H7 (cell line): ENCODE data around the gene PRUNE2. TPM values are rescaled to one million over a fixed set of nuclear protein-coding genes. Genes with fewer than 3 reads are reported as not detected.
"Not testable (repeated sequence)": the region's sequence is repeated elsewhere in the genome, so short reads cannot be mapped to it uniquely, and the experiment has no call there.

Experiments
- DNase-seq: peaks from one replicate; pipeline ENCODE4 v3.0.0; 2012
- H3K27me3 ChIP-seq: 2 replicates; pipeline ENCODE4 v1.6.0; 2011; ENCODE audit warnings: mild to moderate bottlenecking, low read length; ENCODE audit not compliant: control insufficient read depth, insufficient read depth
- H3K36me3 ChIP-seq: replicated peaks from 2 replicates; pipeline ENCODE4 v1.5.1; 2011; ENCODE audit warnings: low read length; ENCODE audit not compliant: control insufficient read depth, insufficient read depth
- H3K4me3 ChIP-seq: 2 replicates; pipeline ENCODE4 v1.5.1; 2011; ENCODE audit warnings: low read depth, mild to moderate bottlenecking, control low read depth, low read length, moderate library complexity; ENCODE audit not compliant: insufficient read depth
- total RNA-seq: library from RNA; depleted of rRNA; stranded (reverse); fragments of >200 nt; shearing (Covaris generic); gene quantifications from 2 replicates; pipeline ENCODE4 v1.2.3, GENCODE V29; 2014

PRUNE2 gene
- total RNA-seq, 1 experiment from 2014 or later, result 1.7 TPM

GRCh38 chr9:76868897-76869296 is 37.0 kb downstream of the PRUNE2 start:
- no peak for DNase-seq

GRCh38 chr9:76866689-76867088 is 39.2 kb downstream of the PRUNE2 start:
- Histone ChIP-seq H3K4me3 (no peak overlapping the region), H3K36me3 (no peaks in the 10 kb centered on the region), H3K27me3 (no peaks in the 10 kb centered on the region)
- peak; percentile 47 for DNase-seq

More at GRCh38 chr9:76868897-76869296, 37.0 kb downstream of the PRUNE2 start:
- Histone ChIP-seq H3K27me3 (no peaks in the 10 kb centered on the region), H3K36me3 (no peaks in the 10 kb centered on the region), H3K4me3 (no peak overlapping the region)

- no peak overlapping the region for H3K4me3 ChIP-seq
- no peaks in the 10 kb centered on the region for H3K27me3 ChIP-seq
- no peak for DNase-seq
- H3K36me3 ChIP-seq, result no peaks in the 10 kb centered on the region
Observed at GRCh38 chr9:76863832-76864231, 42.1 kb downstream of the PRUNE2 start.

GRCh38 chr9:76859860-76860259 is 46.1 kb downstream of the PRUNE2 start:
- no peak for DNase-seq
- Histone ChIP-seq H3K27me3 (no peaks in the 10 kb centered on the region), H3K36me3 (no peaks in the 10 kb centered on the region), H3K4me3 (no peak overlapping the region)

- H3K4me3 ChIP-seq, H3K27me3 ChIP-seq, H3K36me3 ChIP-seq, DNase-seq: not testable (repeated sequence)
Observed at GRCh38 chr9:76858248-76858647, 47.7 kb downstream of the PRUNE2 start.

- Histone ChIP-seq H3K36me3 (no peaks in the 10 kb centered on the region), H3K27me3 (no peaks in the 10 kb centered on the region), H3K4me3 (no peak overlapping the region)
- no peak for DNase-seq
Observed at GRCh38 chr9:76856016-76856415, 49.9 kb downstream of the PRUNE2 start.

GRCh38 chr9:76855015-76855414 is 50.9 kb downstream of the PRUNE2 start:
- Histone ChIP-seq H3K36me3 (no peaks in the 10 kb centered on the region), H3K27me3 (no peaks in the 10 kb centered on the region)
- DNase-seq, result no peak

GRCh38 chr9:76852026-76852425 is 53.9 kb downstream of the PRUNE2 start:
- no peak overlapping the region for H3K4me3 ChIP-seq
- no peaks in the 10 kb centered on the region for H3K36me3 ChIP-seq
- no peaks in the 10 kb centered on the region for H3K27me3 ChIP-seq
- no peak for DNase-seq

More at GRCh38 chr9:76855015-76855414, 50.9 kb downstream of the PRUNE2 start:
- no peak overlapping the region for H3K4me3 ChIP-seq

- H3K27me3 ChIP-seq, result no peaks in the 10 kb centered on the region
- no peak overlapping the region for H3K4me3 ChIP-seq
- H3K36me3 ChIP-seq, result no peaks in the 10 kb centered on the region
- DNase-seq, result no peak
Observed at GRCh38 chr9:76846297-76846696, 59.6 kb downstream of the PRUNE2 start.

- H3K36me3 ChIP-seq, result no peaks in the 10 kb centered on the region
- no peaks in the 10 kb centered on the region for H3K27me3 ChIP-seq
- no peak for DNase-seq
- no peak overlapping the region for H3K4me3 ChIP-seq
Observed at GRCh38 chr9:76845254-76845653, 60.7 kb downstream of the PRUNE2 start.

GRCh38 chr9:76835571-76836283 is 70.2 kb downstream of the PRUNE2 start:
- Histone ChIP-seq H3K36me3 (no peaks in the 10 kb centered on the region), H3K27me3 (no peaks in the 10 kb centered on the region), H3K4me3 (no peak overlapping the region)
- DNase-seq, result no peak

GRCh38 chr9:76828447-76828846 is 77.5 kb downstream of the PRUNE2 start:
- Histone ChIP-seq H3K27me3 (no peaks in the 10 kb centered on the region), H3K36me3 (no peaks in the 10 kb centered on the region), H3K4me3 (no peak overlapping the region)
- no peak for DNase-seq

GRCh38 chr9:76827296-76828080 is 78.4 kb downstream of the PRUNE2 start:
- no peaks in the 10 kb centered on the region for H3K27me3 ChIP-seq
- no peaks in the 10 kb centered on the region for H3K36me3 ChIP-seq
- DNase-seq, result no peak
- no peak overlapping the region for H3K4me3 ChIP-seq

GRCh38 chr9:76820431-76820830 is 85.5 kb downstream of the PRUNE2 start:
- no peak overlapping the region for H3K4me3 ChIP-seq
- no peaks in the 10 kb centered on the region for H3K36me3 ChIP-seq
- H3K27me3 ChIP-seq, result no peaks in the 10 kb centered on the region
- DNase-seq, result no peak

- DNase-seq, result no peak
- H3K27me3 ChIP-seq, result no peaks in the 10 kb centered on the region
- no peak overlapping the region for H3K4me3 ChIP-seq
- H3K36me3 ChIP-seq, result no peaks in the 10 kb centered on the region
Observed at GRCh38 chr9:76818271-76818670, 87.6 kb downstream of the PRUNE2 start.
